Frontal cortex (tissue), 4 donors: Measurements from ENCODE around the gene OSBPL10. TPM values are rescaled to one million over a fixed set of nuclear protein-coding genes. Genes with fewer than 3 reads are reported as not detected.
A peak's percentile ranks its signal among the peaks of the same experiment; 100 is the strongest.

Experiments
- DNase-seq, 2 donors: peaks; one replicate each; pipeline ENCODE4 v3.0.0; 2012; ENCODE audit warnings: low spot score in 2 of 2
- FAIRE-seq: peaks from 2 replicates; lab custom pipeline; 2012; peaks lifted over from hg19 to GRCh38; lab: Jason Lieb, UNC
- total RNA-seq: library from RNA; depleted of rRNA; stranded (reverse); fragments of >200 nt; gene quantifications from one replicate; pipeline ENCODE4 v1.2.3, GENCODE V29; 2014
- donor health status: control.
- donor health status: control.
- donor health status: control.

OSBPL10 gene
- total RNA-seq, 1 donor from 2014 or later, result 9.0 TPM

- DNase-seq (no peak), FAIRE-seq (no peak)
Measured at GRCh38 chr3:31729573-31729972, 251.5 kb downstream of the OSBPL10 start.

- no peak for FAIRE-seq
- no peak for DNase-seq
Measured at GRCh38 chr3:31729082-31729481, 252.0 kb downstream of the OSBPL10 start.

DNA sequence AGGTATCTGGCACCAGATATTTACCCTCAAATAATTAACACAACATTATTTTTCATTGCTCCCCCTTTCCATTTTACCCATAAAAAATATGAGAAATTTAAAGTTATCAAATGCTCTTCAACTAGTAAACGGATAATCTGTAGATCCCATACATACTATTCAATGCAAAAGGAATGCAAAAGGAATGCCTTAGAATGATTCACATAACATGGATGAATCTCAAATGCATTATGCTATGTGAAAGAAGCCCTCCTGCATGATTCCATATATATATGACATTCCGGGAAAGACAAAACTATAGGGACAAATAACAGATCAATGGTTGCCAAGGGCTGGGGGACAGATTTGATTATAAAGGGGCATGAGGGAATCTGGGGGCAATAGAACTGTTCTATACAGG is 252.7 kb downstream of the OSBPL10 start:
- DNase-seq (no peak), FAIRE-seq (no peak)

GRCh38 chr3:31725976-31726375 is 255.1 kb downstream of the OSBPL10 start:
- no peak for FAIRE-seq
- DNase-seq, result no peak

- DNase-seq (no peak), FAIRE-seq (no peak)
Measured at GRCh38 chr3:31725568-31725967, 255.5 kb downstream of the OSBPL10 start.

- FAIRE-seq (no peak), DNase-seq (no peak)
Measured at GRCh38 chr3:31724651-31725050, 256.4 kb downstream of the OSBPL10 start.

DNA sequence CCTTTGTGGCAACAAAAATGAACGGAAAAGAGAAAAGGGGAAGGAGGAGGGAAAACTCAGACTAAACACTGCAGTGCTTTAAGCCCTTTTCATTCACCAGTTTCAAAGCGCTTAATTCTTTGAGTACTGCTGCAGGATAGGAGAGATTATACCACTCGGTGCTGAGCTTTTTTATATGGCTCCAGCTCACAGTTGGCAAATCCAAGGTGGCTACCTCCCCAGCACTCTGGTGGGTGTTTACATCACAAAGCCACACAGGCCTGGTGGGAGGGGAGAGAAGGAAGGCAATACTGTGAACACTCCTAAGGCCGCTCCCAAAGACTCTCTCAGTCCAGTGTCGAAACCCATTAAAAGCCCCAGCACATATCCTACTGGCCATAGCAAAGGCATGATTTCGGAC is 256.9 kb downstream of the OSBPL10 start:
- DNase-seq, result no peak
- FAIRE-seq, result no peak

GRCh38 chr3:31723701-31724100 is 257.4 kb downstream of the OSBPL10 start:
- FAIRE-seq, result no peak

DNA sequence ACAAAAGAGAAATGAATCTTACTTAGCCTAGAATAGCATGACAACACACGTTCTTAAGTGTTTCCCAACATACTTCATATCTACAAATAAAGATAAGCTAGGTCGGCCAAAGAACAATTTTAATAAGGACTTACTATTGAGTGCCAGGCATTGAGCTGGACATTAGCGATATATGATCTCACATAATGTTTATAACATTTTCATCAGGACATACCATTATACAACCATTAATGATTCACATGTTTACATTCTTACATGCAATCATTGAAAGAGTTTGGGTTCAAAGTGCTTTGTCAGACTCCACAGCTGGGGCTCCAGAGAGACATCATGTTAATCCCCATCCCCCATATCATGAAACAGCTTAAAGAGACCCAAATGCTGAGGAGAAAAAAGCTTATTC is 259.4 kb downstream of the OSBPL10 start:
- DNase-seq (no peak), FAIRE-seq (no peak)

More at GRCh38 chr3:31723701-31724100, 257.4 kb downstream of the OSBPL10 start:
- no peak for DNase-seq

DNA sequence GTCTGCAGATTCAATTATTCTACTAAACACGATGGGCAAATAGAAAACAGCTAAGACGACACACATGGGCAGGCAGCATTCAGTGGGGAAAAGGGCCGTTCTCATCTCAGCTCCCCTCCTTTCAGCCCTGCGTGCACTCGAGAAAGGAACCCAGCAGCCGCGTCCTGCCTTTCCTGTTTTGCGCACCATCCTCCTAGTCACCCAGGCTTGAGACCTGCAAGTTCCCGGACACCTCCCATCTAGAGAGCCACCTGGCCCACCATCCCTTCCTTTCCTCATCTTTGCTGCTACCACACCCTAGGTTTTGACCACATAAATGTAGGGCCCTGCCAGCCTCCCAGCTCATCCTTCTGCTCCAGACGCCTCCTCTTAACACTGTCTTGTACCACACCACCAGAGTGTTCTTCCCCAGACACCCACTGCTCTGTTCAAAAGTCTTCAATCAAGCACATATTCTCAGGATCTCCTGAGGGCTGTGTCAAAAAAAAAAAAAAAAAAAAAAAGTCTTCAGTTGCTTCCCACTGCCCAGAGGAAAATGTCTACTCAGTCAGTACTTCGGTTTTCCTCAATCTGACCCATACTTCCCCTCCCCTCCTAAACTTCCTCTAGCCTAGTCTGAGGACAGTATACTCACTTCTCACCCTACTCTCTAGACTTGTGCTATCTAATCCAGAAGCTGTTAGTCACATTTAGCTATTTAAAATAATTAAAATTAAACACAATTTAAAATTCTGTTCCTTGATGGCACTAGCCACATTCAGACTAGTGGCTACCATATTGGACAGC is 266.4 kb downstream of the OSBPL10 start:
- FAIRE-seq (no peak), DNase-seq (no peak)

DNA sequence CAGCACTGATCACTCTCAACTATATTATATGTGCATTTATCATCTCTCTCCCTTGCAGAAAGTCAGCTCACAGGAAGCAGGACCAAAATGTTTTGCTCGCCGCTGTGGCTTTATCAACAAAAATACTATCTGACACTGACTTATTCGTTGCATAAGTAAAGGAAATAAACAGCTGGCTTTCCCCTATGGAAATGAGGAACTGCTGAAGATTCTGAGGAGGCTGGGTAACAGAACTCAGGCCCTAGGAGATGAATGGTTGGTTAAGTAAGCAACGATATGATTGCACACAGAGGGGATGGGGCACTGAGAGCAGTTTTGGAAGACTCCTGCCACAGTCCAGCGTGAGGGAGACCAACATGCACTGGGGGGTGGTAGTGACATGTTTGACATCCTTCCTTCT is 267.2 kb downstream of the OSBPL10 start:
- FAIRE-seq (no peak), DNase-seq (no peak)

- DNase-seq, result no peak
Measured at GRCh38 chr3:31710123-31710803, 270.8 kb downstream of the OSBPL10 start.

DNA sequence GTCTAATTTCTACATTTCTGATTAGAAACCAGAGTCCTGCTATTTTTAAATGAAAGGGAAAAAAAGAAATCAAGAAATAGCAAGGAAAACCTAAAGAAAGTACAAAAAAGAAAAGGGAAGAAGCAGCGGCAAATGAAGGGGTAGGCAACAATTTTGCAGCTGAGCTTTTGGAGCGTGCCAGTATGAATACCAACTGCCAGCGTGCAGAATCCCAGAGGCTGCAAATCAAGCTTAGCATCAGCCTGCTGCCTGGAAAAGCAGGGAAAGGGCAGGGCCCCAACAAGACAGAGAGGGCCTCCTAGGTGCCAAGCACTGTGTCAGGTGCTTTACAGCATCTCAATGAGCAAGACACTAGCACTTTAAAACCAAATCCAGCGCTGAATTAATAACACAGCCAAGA is 271.5 kb downstream of the OSBPL10 start:
- FAIRE-seq (no peak), DNase-seq (no peak)

More at GRCh38 chr3:31710123-31710803, 270.8 kb downstream of the OSBPL10 start:
- FAIRE-seq, result no peak

- DNase-seq (no peak), FAIRE-seq (no peak)
Measured at GRCh38 chr3:31709005-31709404, 272.1 kb downstream of the OSBPL10 start.

GRCh38 chr3:31707286-31707685 is 273.8 kb downstream of the OSBPL10 start:
- DNase-seq (no peak), FAIRE-seq (no peak)

GRCh38 chr3:31705736-31706135 is 275.3 kb downstream of the OSBPL10 start:
- DNase-seq (no peak), FAIRE-seq (no peak)

- peak in 1 of 2 donors; percentile 26 for DNase-seq
- no peak for FAIRE-seq
Measured at GRCh38 chr3:31704591-31705179, 276.4 kb downstream of the OSBPL10 start.

DNA sequence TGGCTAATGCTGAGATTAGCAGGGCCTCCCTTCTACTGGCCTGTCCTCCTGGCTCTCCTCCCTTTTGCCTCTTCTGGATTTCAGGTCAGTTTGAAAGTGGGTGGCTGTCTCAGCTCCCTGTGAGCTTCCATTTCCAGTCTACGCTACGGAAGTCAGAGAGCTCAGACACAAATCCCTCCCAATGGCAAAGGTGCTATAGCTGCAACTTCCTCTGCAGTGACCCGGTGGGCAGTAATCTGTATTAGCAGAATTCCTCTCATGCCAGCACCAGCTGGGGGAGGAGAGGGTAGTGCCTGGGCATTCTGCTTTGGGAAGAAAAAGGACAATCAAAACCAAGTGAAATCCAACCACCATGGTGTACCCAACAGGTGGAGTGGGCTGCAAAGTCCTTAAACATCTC is 276.9 kb downstream of the OSBPL10 start:
- no peak for DNase-seq

GRCh38 chr3:31701286-31701685 is 279.8 kb downstream of the OSBPL10 start:
- FAIRE-seq, result no peak
- DNase-seq, result no peak

More for the DNA sequence above, 276.9 kb downstream of the OSBPL10 start:
- FAIRE-seq, result no peak

- DNase-seq, result no peak
- FAIRE-seq, result no peak
Measured at GRCh38 chr3:31699309-31699953, 281.6 kb downstream of the OSBPL10 start.
